Tracheal epithelial cell (primary cell): Measurements from ENCODE around the gene SCN2B. TPM values are rescaled to one million over a fixed set of nuclear protein-coding genes. Genes with fewer than 3 reads are reported as not detected.

Experiments used
- total RNA-seq: library from RNA; depleted of rRNA; stranded (reverse); fragments of >200 nt; gene quantifications from 2 replicates; pipeline ENCODE4 v1.2.1, GENCODE V29; 2014

The SCN2B gene
- 0.21 and 0.24 TPM in 2 replicates for total RNA-seq

GRCh38 chr11:118175993-118176777, at the start of gene SCN2B:
Gene SCN2B (minus strand): TSS chr11:118176639. CDS start chr11:118176431, 208 bp downstream.

GRCh38 chr11:118224511-118225188, 48.2 kb upstream of the SCN2B start, which contains the start of gene JAML:
Gene JAML (minus strand): TSS chr11:118225011. CDS start chr11:118214866, 10,145 bp downstream.

GRCh38 chr11:118152552-118153471, 23.6 kb downstream of the SCN2B start, which contains the start of gene SCN4B:
Gene SCN4B (minus strand): TSS chr11:118152823. CDS start chr11:118152673, 150 bp downstream.

Other genes starting within 250 kb of the SCN2B start
- 1.7 and 4.6 TPM in 2 replicates for gene TMPRSS13, start 247.2 kb downstream of the SCN2B start, total RNA-seq
- under 0.01 TPM in 1 of 2 replicates, not detected in the other for gene IL10RA, start 190.2 kb downstream of the SCN2B start, total RNA-seq
- 48.7 and 86.1 TPM in 2 replicates for gene TMPRSS4, start 99.6 kb downstream of the SCN2B start, total RNA-seq
- gene SMIM35, start 89.7 kb downstream of the SCN2B start, total RNA-seq, result under 0.01 TPM in 1 of 2 replicates, not detected in the other
- 0.43 and 3.4 TPM in 2 replicates for gene SCN4B, start 23.8 kb downstream of the SCN2B start, total RNA-seq
- not detected in 2 replicates for gene JAML, start 48.4 kb upstream of the SCN2B start, total RNA-seq
- 28.2 and 34.3 TPM in 2 replicates for gene MPZL3, start 75.7 kb upstream of the SCN2B start, total RNA-seq
- gene MPZL2, start 87.7 kb upstream of the SCN2B start, total RNA-seq, result 72.3 and 106 TPM in 2 replicates
- gene CD3E, start 128.1 kb upstream of the SCN2B start, total RNA-seq, result not detected in 2 replicates
- gene CD3D, start 166.1 kb upstream of the SCN2B start, total RNA-seq, result not detected in 2 replicates
- gene CD3G, start 167.7 kb upstream of the SCN2B start, total RNA-seq, result not detected in 2 replicates
- gene UBE4A, start 183.0 kb upstream of the SCN2B start, total RNA-seq, result 22.6 and 23.1 TPM in 2 replicates
- gene ATP5MG, start 225.0 kb upstream of the SCN2B start, total RNA-seq, result 40.5 and 54.1 TPM in 2 replicates